HepG2 (cell line): ENCODE data around the gene TRRAP. TPM values are rescaled to one million over a fixed set of nuclear protein-coding genes. Genes with fewer than 3 reads are reported as not detected.

Experiments used
- ATAC-seq: fragments of 200-7000 bp; cut with Tn5 transposase; 3 replicates; pipeline ENCODE4 v1.9.1; 2020; ENCODE audit warnings: mild to moderate bottlenecking, moderate library complexity
- BruUV-seq: library from RNA; stranded (reverse); fragments of 400-500 nt; replicated peaks from 2 replicates; lab custom pipeline; 2021; lab: Mats Ljungman, UMichigan
- CTCF ChIA-PET: fragments of 300-600 bp; formaldehyde crosslinking; extraction: SDS; loops from one replicate; lab custom pipeline; 2021; ENCODE audit warnings: low total read pairs, inconsistent platforms, low intra/inter-chr PET ratio; lab: Yijun Ruan, JAX
- POLR2A ChIA-PET: fragments of 350-600 bp; sonication (Branson Sonifier 250); formaldehyde crosslinking; loops from one replicate; lab custom pipeline; 2020; ENCODE audit warnings: antibody characterized with exemption, inconsistent platforms; lab: Yijun Ruan, JAX
- DNase-seq: peaks from one replicate; pipeline ENCODE4 v3.0.0-alpha.2; 2015; ENCODE audit warnings: low spot score
- FAIRE-seq: peaks from 3 replicates; lab custom pipeline; 2011; peaks lifted over from hg19 to GRCh38; lab: Jason Lieb, UNC
- H2AFZ ChIP-seq: one replicate; pipeline ENCODE4 v1.6.1; 2011; ENCODE audit warnings: low read length, inconsistent platforms
- H3K27ac ChIP-seq: fragments of 300-600 bp; 3 replicates; pipeline ENCODE4 v1.8.0; 2011; ENCODE audit warnings: mixed run types, mild to moderate bottlenecking, mixed read lengths, low read length, inconsistent platforms; ENCODE audit not compliant: insufficient read depth; ENCODE audit errors: extremely low read length
- H3K27me3 ChIP-seq, 2 experiments: fragments of 200-600 bp in 1 of 2; 2 replicates in 1 of 2; 3 replicates in 1 of 2; pipeline versions ENCODE4 v1.6.0 to v1.8.0; 2011; ENCODE audit warnings: low read length in 2 of 2, mild to moderate bottlenecking in 2 of 2, moderate library complexity in 2 of 2, inconsistent platforms in 1 of 2; ENCODE audit not compliant: insufficient read depth in 2 of 2, control insufficient read depth in 1 of 2
- H3K36me3 ChIP-seq, 2 experiments: fragments of 200-600 bp in 1 of 2; replicated peaks in 1 of 2; 2 replicates in 1 of 2; 3 replicates in 1 of 2; pipeline versions ENCODE4 v1.5.1 to v1.8.0; 2011; ENCODE audit warnings: low read length in 2 of 2, inconsistent platforms in 1 of 2; ENCODE audit not compliant: insufficient read depth in 2 of 2, control insufficient read depth in 1 of 2
- H3K4me1 ChIP-seq: 2 replicates; pipeline ENCODE4 v1.5.1; 2012; ENCODE audit warnings: low read length, inconsistent platforms; ENCODE audit not compliant: insufficient read depth
- H3K4me2 ChIP-seq: 2 replicates; pipeline ENCODE4 v1.6.0; 2011; ENCODE audit warnings: low read depth, low read length, inconsistent platforms
- H3K4me3 ChIP-seq, 3 experiments: fragments of 200-600 bp in 1 of 3; sonication (generic), shearing (Covaris generic) in 1 of 3; replicated peaks in 1 of 3; 2 replicates each; pipeline ENCODE4 v1.5.1; 2011 to 2016; ENCODE audit warnings: low read length in 3 of 3, inconsistent platforms in 2 of 3, low read depth in 2 of 3, mild to moderate bottlenecking in 2 of 3, control low read depth in 1 of 3, mixed read lengths in 1 of 3; ENCODE audit not compliant: insufficient read depth in 1 of 3
- H3K79me2 ChIP-seq: one replicate; pipeline ENCODE4 v1.6.1; 2011; ENCODE audit warnings: low read length, inconsistent platforms; ENCODE audit not compliant: insufficient read depth
- H3K9ac ChIP-seq: 2 replicates; pipeline ENCODE4 v1.6.0; 2011; ENCODE audit warnings: mild to moderate bottlenecking, low read depth, low read length, inconsistent platforms; ENCODE audit not compliant: insufficient read depth
- H3K9me3 ChIP-seq: 2 replicates; pipeline ENCODE4 v1.5.1; 2012; ENCODE audit warnings: mild to moderate bottlenecking, low read length
- H4K20me1 ChIP-seq: 2 replicates; pipeline ENCODE4 v1.6.0; 2011; ENCODE audit warnings: inconsistent platforms, mild to moderate bottlenecking, low read length, moderate library complexity; ENCODE audit not compliant: insufficient read depth
- FOXA3 ChIP-seq: IDR thresholded peaks from 2 replicates; pipeline ENCODE4 v1.6.1; 2016; ENCODE audit warnings: missing genetic modification reagents, missing compliant biosample characterization
- GTF3A ChIP-seq: sonication (generic); formaldehyde crosslinking; conservative IDR thresholded peaks from 2 replicates; pipeline ENCODE4 v1.4.0; 2020; ENCODE audit warnings: mild to moderate bottlenecking, missing genetic modification reagents
- GZF1 ChIP-seq: sonication (generic); formaldehyde crosslinking; IDR thresholded peaks from 2 replicates; pipeline ENCODE4 v1.5.1; 2020; ENCODE audit warnings: mild to moderate bottlenecking, missing genetic modification reagents
- HOXA7 ChIP-seq: sonication (generic); formaldehyde crosslinking; IDR thresholded peaks from 2 replicates; pipeline ENCODE4 v1.8.1; 2022; ENCODE audit warnings: mild to moderate bottlenecking, missing genetic modification reagents, moderate library complexity
- KAT8 ChIP-seq: IDR thresholded peaks from 2 replicates; pipeline ENCODE4 v1.6.1; 2016; ENCODE audit warnings: missing genetic modification reagents, missing compliant biosample characterization
- MTF1 ChIP-seq: sonication (generic); formaldehyde crosslinking; IDR thresholded peaks from 2 replicates; pipeline ENCODE4 v1.5.0; 2020; ENCODE audit warnings: missing genetic modification reagents
- NRL ChIP-seq: sonication (generic); formaldehyde crosslinking; IDR thresholded peaks from 2 replicates; pipeline ENCODE4 v1.5.0; 2020; ENCODE audit warnings: missing genetic modification reagents, mild to moderate bottlenecking, moderate library complexity, borderline replicate concordance
- PITX1 ChIP-seq: sonication (generic); formaldehyde crosslinking; IDR thresholded peaks from 2 replicates; pipeline ENCODE4 v1.5.1; 2020; ENCODE audit warnings: mild to moderate bottlenecking, missing genetic modification reagents
- POLR2A ChIP-seq, 2 experiments: IDR thresholded peaks; 2 replicates each; pipeline ENCODE4 v1.6.1; 2011; ENCODE audit warnings: low read depth in 2 of 2, low read length in 2 of 2, mild to moderate bottlenecking in 1 of 2, moderate library complexity in 1 of 2; ENCODE audit not compliant: insufficient read depth in 1 of 2
- SIX1 ChIP-seq: sonication (generic); formaldehyde crosslinking; IDR thresholded peaks from 2 replicates; pipeline ENCODE4 v1.4.0; 2020; ENCODE audit warnings: missing genetic modification reagents, borderline replicate concordance
- SPEN ChIP-seq: sonication (generic); formaldehyde crosslinking; IDR thresholded peaks from 2 replicates; pipeline ENCODE4 v1.5.1; 2020; ENCODE audit warnings: low read depth, mild to moderate bottlenecking, missing genetic modification reagents
- TMF1 ChIP-seq: sonication (generic); formaldehyde crosslinking; IDR thresholded peaks from 2 replicates; pipeline ENCODE4 v1.8.1; 2022; ENCODE audit warnings: low read depth, missing genetic modification reagents
- WIZ ChIP-seq: sonication (generic); formaldehyde crosslinking; IDR thresholded peaks from 2 replicates; pipeline ENCODE4 v1.5.1; 2020; ENCODE audit warnings: mild to moderate bottlenecking, missing genetic modification reagents
- ZNF143 ChIP-seq: sonication (generic); formaldehyde crosslinking; IDR thresholded peaks from 2 replicates; pipeline ENCODE4 v1.4.0; 2020; ENCODE audit warnings: missing genetic modification reagents
- ZNF20 ChIP-seq: sonication (generic); formaldehyde crosslinking; IDR thresholded peaks from 2 replicates; pipeline ENCODE4 v1.4.0; 2020; ENCODE audit warnings: mild to moderate bottlenecking, moderate library complexity, missing genetic modification reagents
- ZNF557 ChIP-seq: sonication (generic); formaldehyde crosslinking; IDR thresholded peaks from 2 replicates; pipeline ENCODE4 v1.4.0; 2020; ENCODE audit warnings: missing genetic modification reagents
- ZNF598 ChIP-seq: sonication (generic); formaldehyde crosslinking; IDR thresholded peaks from 2 replicates; pipeline ENCODE4 v1.5.1; 2020; ENCODE audit warnings: mild to moderate bottlenecking, missing genetic modification reagents, borderline replicate concordance
- WGBS: methylation state at CpG from one replicate; pipeline ENCODE4 v1.1.6; 2017; ENCODE audit warnings: low lambda C conversion rate; 5-methylcytosine and 5-hydroxymethylcytosine counted together
- in situ Hi-C: cut with HindIII; loops from 2 replicates; pipeline ENCODE4 v1.10.0; 2017; ENCODE audit warnings: low pct_unique_long_range_greater_than_20kb; ENCODE audit not compliant: extremely low pct_ligation_motif_present
- intact Hi-C: fragments of 100-400 bp; cut with micrococcal nuclease; formaldehyde crosslinking; loops from one replicate; pipeline ENCODE4 v1.10.0; 2022; ENCODE audit not compliant: unreplicated experiment
- polyA plus RNA-seq, 8 experiments: library from polyadenylated mRNA; depleted of rRNA in 3 of 8; stranded (reverse) in 7 of 8; unstranded in 1 of 8; fragments of >200 nt; fragmentation: Illumina TruSeq in 4 of 8; extraction: Trizol in 4 of 8; gene quantifications; 2 replicates each; pipeline versions ENCODE4 v1.2.1 to v1.2.3, GENCODE V29; 2011 to 2016; ENCODE audit warnings: low read depth in 4 of 8, missing spikeins in 1 of 8, mixed read lengths in 1 of 8; ENCODE audit not compliant: insufficient read depth in 1 of 8
- total RNA-seq, 5 experiments: library from RNA; depleted of rRNA; stranded (reverse); fragments of >200 nt; fragmentation: Illumina TruSeq; extraction: Trizol; gene quantifications; 2 replicates each; pipeline ENCODE4 v1.2.3, GENCODE V29; 2016; ENCODE audit warnings: low read depth in 1 of 5
- TF ChIP-seq, protein P1 (sequence below): sonication (generic); formaldehyde crosslinking; IDR thresholded peaks from 2 replicates; pipeline ENCODE4 v1.4.0; 2020; ENCODE audit warnings: missing genetic modification reagents
- TF ChIP-seq, protein P2 (sequence below): sonication (generic); formaldehyde crosslinking; IDR thresholded peaks from 2 replicates; pipeline ENCODE4 v1.8.1; 2023; ENCODE audit warnings: missing genetic modification reagents, inconsistent platforms, borderline replicate concordance
- TF ChIP-seq, protein P3 (sequence below): IDR thresholded peaks from 2 replicates; pipeline ENCODE4 v1.6.1; 2016; ENCODE audit warnings: control low read depth

TRRAP gene
- total and polyA plus RNA-seq, 2 of the 13 experiments (the other 11 are each of a cell fraction or from before 2014, with no cell fraction given), result 8.6 to 10.5 TPM

GRCh38 chr7:98974906-98975816 is 96.8 kb downstream of the TRRAP start (continued):
- TF ChIP-seq GTF3A (no peak), HOXA7 (CRISPR knock-in tag) (no peak), TMF1 (CRISPR knock-in tag) (no peak)
- TF ChIP-seq, protein P1, sequence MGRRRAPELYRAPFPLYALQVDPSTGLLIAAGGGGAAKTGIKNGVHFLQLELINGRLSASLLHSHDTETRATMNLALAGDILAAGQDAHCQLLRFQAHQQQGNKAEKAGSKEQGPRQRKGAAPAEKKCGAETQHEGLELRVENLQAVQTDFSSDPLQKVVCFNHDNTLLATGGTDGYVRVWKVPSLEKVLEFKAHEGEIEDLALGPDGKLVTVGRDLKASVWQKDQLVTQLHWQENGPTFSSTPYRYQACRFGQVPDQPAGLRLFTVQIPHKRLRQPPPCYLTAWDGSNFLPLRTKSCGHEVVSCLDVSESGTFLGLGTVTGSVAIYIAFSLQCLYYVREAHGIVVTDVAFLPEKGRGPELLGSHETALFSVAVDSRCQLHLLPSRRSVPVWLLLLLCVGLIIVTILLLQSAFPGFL (CRISPR knock-in tag), result no peak

DNA sequence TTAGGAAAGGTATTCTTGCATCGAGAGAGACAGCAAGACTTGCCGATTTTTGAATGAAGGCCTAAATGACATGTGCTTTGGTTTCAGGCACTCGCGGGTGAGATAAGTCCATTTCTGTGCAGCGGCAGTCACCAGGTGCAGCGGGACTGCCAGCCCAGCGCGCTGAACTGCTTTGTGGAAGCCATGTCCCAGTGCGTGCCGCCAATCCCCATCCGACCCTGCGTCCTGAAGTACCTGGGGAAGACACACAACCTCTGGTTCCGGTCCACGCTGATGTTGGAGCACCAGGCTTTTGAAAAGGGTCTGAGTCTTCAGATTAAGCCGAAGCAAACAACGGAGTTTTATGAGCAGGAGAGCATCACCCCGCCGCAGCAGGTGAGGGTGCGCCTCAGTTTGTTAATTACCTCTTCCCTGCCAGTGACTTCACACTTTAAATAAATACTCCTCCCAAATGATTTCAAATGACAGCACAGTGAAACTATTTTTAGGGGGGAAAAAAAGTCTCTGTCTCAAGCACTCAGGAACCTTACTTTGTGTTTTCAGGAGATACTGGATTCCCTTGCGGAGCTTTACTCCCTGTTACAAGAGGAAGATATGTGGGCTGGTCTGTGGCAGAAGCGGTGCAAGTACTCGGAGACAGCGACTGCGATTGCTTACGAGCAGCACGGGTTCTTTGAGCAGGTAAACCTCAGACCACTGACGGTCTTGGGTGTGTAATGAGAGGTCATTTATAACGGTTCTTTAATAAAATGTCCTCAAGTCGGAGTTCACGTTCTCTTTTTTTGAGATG is 98.3 kb downstream of the TRRAP start:
- no TSS peak for BruUV-seq
- H3K36me3 ChIP-seq, result peaks cover 38 to 88% of the 10 kb centered on the region in 2 experiments
- TF ChIP-seq POLR2A (IDR thresholded peaks at IDR 0.05; ENCODE audit: insufficient read depth in 1 of 2, low read depth in 2 of 2, low read length in 2 of 2), result no peak
- TF ChIP-seq FOXA3 (CRISPR knock-in tag), result no peak
- TF ChIP-seq NRL (CRISPR knock-in tag), result no peak
- TF ChIP-seq MTF1 (CRISPR knock-in tag), result no peak
- no peak for TF ChIP-seq ZNF20 (CRISPR knock-in tag)
- no peak for TF ChIP-seq ZNF598
- no peak for TF ChIP-seq SIX1 (CRISPR knock-in tag)
- no peak for TF ChIP-seq KAT8
- no peak for TF ChIP-seq WIZ (CRISPR knock-in tag)
- TF ChIP-seq SPEN (CRISPR knock-in tag), result no peak
- TF ChIP-seq GZF1 (CRISPR knock-in tag), result no peak
- no peak for TF ChIP-seq ZNF557
- TF ChIP-seq, protein P2, sequence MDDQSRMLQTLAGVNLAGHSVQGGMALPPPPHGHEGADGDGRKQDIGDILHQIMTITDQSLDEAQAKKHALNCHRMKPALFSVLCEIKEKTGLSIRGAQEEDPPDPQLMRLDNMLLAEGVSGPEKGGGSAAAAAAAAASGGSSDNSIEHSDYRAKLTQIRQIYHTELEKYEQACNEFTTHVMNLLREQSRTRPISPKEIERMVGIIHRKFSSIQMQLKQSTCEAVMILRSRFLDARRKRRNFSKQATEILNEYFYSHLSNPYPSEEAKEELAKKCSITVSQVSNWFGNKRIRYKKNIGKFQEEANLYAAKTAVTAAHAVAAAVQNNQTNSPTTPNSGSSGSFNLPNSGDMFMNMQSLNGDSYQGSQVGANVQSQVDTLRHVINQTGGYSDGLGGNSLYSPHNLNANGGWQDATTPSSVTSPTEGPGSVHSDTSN (CRISPR knock-in tag), result no peak
- no peak for TF ChIP-seq ZNF143
- no peak for TF ChIP-seq PITX1
- TF ChIP-seq, protein P3, sequence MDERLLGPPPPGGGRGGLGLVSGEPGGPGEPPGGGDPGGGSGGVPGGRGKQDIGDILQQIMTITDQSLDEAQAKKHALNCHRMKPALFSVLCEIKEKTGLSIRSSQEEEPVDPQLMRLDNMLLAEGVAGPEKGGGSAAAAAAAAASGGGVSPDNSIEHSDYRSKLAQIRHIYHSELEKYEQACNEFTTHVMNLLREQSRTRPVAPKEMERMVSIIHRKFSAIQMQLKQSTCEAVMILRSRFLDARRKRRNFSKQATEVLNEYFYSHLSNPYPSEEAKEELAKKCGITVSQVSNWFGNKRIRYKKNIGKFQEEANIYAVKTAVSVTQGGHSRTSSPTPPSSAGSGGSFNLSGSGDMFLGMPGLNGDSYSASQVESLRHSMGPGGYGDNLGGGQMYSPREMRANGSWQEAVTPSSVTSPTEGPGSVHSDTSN (CRISPR knock-in tag), result no peak

More for the DNA sequence above, 98.3 kb downstream of the TRRAP start:
- ATAC-seq (no peak), FAIRE-seq (no peak), DNase-seq (no peak)
- Histone ChIP-seq H3K4me2 (no peak overlapping the region), H3K4me3 (no peak overlapping the region), H4K20me1 (no peaks in the 10 kb centered on the region), H2AFZ (no peak overlapping the region), H3K27ac (no peak overlapping the region), H3K9me3 (no peaks in the 10 kb centered on the region), H3K9ac (no peak overlapping the region), H3K79me2 (no peaks in the 10 kb centered on the region), H3K27me3 (no peaks in the 10 kb centered on the region), H3K4me1 (no peaks in the 10 kb centered on the region)
- ChIA-PET POLR2A (no interaction called here), CTCF (no interaction called here)
- in situ Hi-C loops (no loop called here), intact Hi-C loops (no loop called here)
- WGBS, result 95% methylated on average over 23 of the region's 30 CpGs
